ENCODE results near the gene ICA1. TPM values are rescaled to one million over a fixed set of nuclear protein-coding genes. Genes with fewer than 3 reads are reported as not detected.
"Not testable (repeated sequence)": the region's sequence is repeated elsewhere in the genome, so short reads cannot be mapped to it uniquely, and the experiment has no call there.

Gene ICA1
- total and polyA plus RNA-seq, 2 experiments from 2014 or later, result 45.2 to 83.7 TPM

DNA sequence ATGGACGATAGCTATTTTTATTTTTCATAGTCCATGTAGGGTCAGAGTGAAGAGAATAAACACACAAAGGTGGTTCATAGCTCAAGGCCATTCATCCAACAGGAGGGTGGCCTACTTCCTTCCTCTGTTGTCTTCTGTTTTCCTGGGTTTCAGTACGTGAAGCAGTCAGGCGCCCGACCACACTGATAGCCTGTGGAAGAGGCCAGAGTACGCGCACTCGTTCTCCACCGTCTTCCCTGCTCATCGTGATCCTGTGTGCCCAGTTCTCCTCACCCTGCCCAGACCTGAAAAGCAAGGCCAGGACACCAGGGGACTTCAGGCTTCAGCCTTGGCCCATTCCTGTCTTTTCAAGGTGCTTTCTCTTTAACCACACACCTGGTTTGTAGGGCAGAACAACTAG lies 158.7 kb downstream of the ICA1 start:
- H3K9me2 ChIP-seq (ENCODE audit: insufficient read depth), result peaks cover 8% of the 10 kb centered on the region
- Mint-ChIP-seq H3K36me3 (ENCODE audit: low read depth) (0 out of 3 replicates have a peak, but pooled peaks cover 5% of the 10 kb centered on the region), H3K4me3 (no peak overlapping the region), H3K27ac (no peak overlapping the region), H3K27me3 (ENCODE audit: insufficient read depth, low read depth, poor library complexity) (no peaks in the 10 kb centered on the region), H3K4me1 (peaks cover 6% of the 10 kb centered on the region), H3K9me3 (peaks cover 15% of the 10 kb centered on the region)
- H3K27me3 ChIP-seq (ENCODE audit: insufficient read depth), result no peaks in the 10 kb centered on the region
- H3K79me2 ChIP-seq (replicated peaks; ENCODE audit: insufficient read depth), result no peaks in the 10 kb centered on the region
- no peaks in the 10 kb centered on the region for H3K36me3 ChIP-seq (ENCODE audit: insufficient read depth)
- no peak overlapping the region for H3K4me3 ChIP-seq
- DNase-seq (ENCODE audit: low spot score) (no peak), ATAC-seq (no peak)
- H4K20me1 ChIP-seq (replicated peaks; ENCODE audit: insufficient read depth), result no peaks in the 10 kb centered on the region
- no peak overlapping the region for H3K4me2 ChIP-seq
- peaks cover 4% of the 10 kb centered on the region; the same call in 1 of the 2 replicates for H3K4me1 ChIP-seq (ENCODE audit: insufficient read depth)
- no peak for TF ChIP-seq ETS1 (IDR thresholded peaks at IDR 0.05)
- H3F3A ChIP-seq (replicated peaks; ENCODE audit: low read depth), result no peaks in the 10 kb centered on the region
- no peak overlapping the region for H2AFZ ChIP-seq
- no peak overlapping the region for H3K27ac ChIP-seq (ENCODE audit: low read depth)

DNA sequence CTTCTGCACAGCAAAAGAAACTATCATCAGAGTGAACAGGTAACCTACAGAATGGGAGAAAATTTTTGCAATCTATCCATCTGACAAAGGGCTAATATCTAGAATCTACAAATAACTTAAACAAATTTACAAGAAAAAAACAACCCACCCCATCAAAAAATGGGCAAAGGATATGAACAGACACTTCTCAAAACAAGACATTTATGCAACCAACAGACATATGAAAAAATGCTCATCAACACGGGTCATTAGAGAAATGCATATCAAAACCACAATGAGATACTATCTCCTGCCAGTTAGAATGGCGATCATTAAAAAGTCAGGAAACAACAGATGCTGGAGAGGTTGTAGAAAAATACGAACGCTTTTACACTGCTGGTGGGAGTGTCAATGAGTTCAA lies 160.7 kb downstream of the ICA1 start:
- H2AFZ ChIP-seq; H3K4me3 Mint-ChIP-seq; H4K20me1 ChIP-seq (replicated peaks; ENCODE audit: insufficient read depth); H3K4me3 ChIP-seq; H3K4me1 ChIP-seq (ENCODE audit: insufficient read depth); H3K27ac Mint-ChIP-seq; H3F3A ChIP-seq (replicated peaks; ENCODE audit: low read depth); ATAC-seq; H3K4me2 ChIP-seq; H3K27ac ChIP-seq (ENCODE audit: low read depth); H3K4me1 Mint-ChIP-seq; H3K27me3 ChIP-seq (ENCODE audit: insufficient read depth); H3K79me2 ChIP-seq (replicated peaks; ENCODE audit: insufficient read depth); H3K27me3 Mint-ChIP-seq (ENCODE audit: insufficient read depth, low read depth, poor library complexity); H3K9me2 ChIP-seq (ENCODE audit: insufficient read depth); H3K36me3 ChIP-seq (ENCODE audit: insufficient read depth); DNase-seq (ENCODE audit: low spot score): not testable (repeated sequence)
- Mint-ChIP-seq H3K36me3 (ENCODE audit: low read depth) (0 out of 3 replicates have a peak, but pooled peaks cover 10% of the 10 kb centered on the region), H3K9me3 (peaks cover 15% of the 10 kb centered on the region)

DNA sequence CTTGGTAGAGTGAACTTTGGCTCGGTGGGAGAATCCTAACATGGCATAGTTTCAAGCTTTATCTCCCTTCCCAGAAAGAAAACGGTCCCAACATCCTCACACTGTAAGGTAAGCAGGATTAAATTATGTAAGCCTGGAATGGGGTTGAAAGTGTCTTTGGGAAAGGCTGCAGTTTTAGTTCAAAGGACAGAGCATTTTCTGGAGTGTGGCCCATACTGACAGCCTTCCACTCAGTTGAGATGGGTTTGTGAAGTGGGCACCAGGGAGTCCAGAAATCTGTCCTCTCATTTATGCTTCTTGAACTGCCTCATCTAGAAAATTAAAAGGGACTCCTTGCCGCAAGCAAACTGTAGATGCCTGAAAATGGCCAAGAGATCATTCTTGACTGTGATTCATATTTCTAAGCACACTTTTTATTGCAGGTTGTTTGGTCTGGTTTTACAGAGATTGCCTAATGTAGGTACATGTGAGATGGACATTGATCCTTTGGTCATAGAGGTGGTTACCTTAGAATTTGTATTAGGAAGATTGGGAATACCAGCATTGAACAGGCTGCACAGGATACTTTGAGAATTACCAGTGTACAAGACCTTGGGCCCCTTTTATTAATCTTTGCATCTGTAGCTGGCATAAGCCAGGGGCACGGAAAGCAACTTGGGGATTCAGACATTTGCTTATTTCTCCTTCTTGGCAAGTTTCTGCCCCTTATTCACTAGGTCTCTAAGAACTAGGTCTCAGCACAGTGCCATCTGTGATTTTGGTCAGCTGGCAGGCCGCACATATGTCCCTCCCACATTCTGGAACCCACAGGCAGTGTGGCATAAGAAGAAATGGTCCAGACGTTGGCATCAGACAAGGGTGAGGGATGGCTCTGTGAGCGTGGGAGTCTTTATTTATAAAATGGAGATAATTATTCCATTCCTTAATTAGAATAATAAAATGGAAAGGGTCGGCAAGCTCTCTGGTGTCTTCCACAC lies 167.5 kb downstream of the ICA1 start:
- no peak for DNase-seq (ENCODE audit: low spot score)
- H3K27me3 ChIP-seq (ENCODE audit: insufficient read depth), result no peaks in the 10 kb centered on the region
- no peak overlapping the region for H3K27ac ChIP-seq (ENCODE audit: low read depth)
- Mint-ChIP-seq H3K27ac (no peak overlapping the region), H3K4me1 (no peaks in the 10 kb centered on the region), H3K27me3 (ENCODE audit: insufficient read depth, low read depth, poor library complexity) (peaks cover 2% of the 10 kb centered on the region), H3K4me3 (no peak overlapping the region), H3K9me3 (peaks cover 5% of the 10 kb centered on the region), H3K36me3 (ENCODE audit: low read depth) (peaks cover 16% of the 10 kb centered on the region)
- no peaks in the 10 kb centered on the region for H3K79me2 ChIP-seq (replicated peaks; ENCODE audit: insufficient read depth)
- no peak overlapping the region for H3K4me3 ChIP-seq
- no peak overlapping the region for H2AFZ ChIP-seq
- H4K20me1 ChIP-seq (replicated peaks; ENCODE audit: insufficient read depth), result no peaks in the 10 kb centered on the region
- H3K9me2 ChIP-seq (ENCODE audit: insufficient read depth), result peaks cover 2% of the 10 kb centered on the region; the same call in 1 of the 2 replicates
- no peaks in the 10 kb centered on the region for H3K4me1 ChIP-seq (ENCODE audit: insufficient read depth)
- H3K36me3 ChIP-seq (ENCODE audit: insufficient read depth), result no peaks in the 10 kb centered on the region
- H3K4me2 ChIP-seq, result no peak overlapping the region
- H3F3A ChIP-seq (replicated peaks; ENCODE audit: low read depth), result no peaks in the 10 kb centered on the region
- no peak for ATAC-seq
- TF ChIP-seq STAT1 (IDR thresholded peaks at IDR 0.05; ENCODE audit: unreplicated experiment) (no peak), EZH2phosphoT487 (IDR thresholded peaks at IDR 0.05; ENCODE audit: unreplicated experiment) (no peak), JUNB (IDR thresholded peaks at IDR 0.05; ENCODE audit: unreplicated experiment) (no peak), ZNF331 (CRISPR knock-in tag; IDR thresholded peaks at IDR 0.05; ENCODE audit: low read depth) (no peak)
- TF ChIP-seq, protein P1, sequence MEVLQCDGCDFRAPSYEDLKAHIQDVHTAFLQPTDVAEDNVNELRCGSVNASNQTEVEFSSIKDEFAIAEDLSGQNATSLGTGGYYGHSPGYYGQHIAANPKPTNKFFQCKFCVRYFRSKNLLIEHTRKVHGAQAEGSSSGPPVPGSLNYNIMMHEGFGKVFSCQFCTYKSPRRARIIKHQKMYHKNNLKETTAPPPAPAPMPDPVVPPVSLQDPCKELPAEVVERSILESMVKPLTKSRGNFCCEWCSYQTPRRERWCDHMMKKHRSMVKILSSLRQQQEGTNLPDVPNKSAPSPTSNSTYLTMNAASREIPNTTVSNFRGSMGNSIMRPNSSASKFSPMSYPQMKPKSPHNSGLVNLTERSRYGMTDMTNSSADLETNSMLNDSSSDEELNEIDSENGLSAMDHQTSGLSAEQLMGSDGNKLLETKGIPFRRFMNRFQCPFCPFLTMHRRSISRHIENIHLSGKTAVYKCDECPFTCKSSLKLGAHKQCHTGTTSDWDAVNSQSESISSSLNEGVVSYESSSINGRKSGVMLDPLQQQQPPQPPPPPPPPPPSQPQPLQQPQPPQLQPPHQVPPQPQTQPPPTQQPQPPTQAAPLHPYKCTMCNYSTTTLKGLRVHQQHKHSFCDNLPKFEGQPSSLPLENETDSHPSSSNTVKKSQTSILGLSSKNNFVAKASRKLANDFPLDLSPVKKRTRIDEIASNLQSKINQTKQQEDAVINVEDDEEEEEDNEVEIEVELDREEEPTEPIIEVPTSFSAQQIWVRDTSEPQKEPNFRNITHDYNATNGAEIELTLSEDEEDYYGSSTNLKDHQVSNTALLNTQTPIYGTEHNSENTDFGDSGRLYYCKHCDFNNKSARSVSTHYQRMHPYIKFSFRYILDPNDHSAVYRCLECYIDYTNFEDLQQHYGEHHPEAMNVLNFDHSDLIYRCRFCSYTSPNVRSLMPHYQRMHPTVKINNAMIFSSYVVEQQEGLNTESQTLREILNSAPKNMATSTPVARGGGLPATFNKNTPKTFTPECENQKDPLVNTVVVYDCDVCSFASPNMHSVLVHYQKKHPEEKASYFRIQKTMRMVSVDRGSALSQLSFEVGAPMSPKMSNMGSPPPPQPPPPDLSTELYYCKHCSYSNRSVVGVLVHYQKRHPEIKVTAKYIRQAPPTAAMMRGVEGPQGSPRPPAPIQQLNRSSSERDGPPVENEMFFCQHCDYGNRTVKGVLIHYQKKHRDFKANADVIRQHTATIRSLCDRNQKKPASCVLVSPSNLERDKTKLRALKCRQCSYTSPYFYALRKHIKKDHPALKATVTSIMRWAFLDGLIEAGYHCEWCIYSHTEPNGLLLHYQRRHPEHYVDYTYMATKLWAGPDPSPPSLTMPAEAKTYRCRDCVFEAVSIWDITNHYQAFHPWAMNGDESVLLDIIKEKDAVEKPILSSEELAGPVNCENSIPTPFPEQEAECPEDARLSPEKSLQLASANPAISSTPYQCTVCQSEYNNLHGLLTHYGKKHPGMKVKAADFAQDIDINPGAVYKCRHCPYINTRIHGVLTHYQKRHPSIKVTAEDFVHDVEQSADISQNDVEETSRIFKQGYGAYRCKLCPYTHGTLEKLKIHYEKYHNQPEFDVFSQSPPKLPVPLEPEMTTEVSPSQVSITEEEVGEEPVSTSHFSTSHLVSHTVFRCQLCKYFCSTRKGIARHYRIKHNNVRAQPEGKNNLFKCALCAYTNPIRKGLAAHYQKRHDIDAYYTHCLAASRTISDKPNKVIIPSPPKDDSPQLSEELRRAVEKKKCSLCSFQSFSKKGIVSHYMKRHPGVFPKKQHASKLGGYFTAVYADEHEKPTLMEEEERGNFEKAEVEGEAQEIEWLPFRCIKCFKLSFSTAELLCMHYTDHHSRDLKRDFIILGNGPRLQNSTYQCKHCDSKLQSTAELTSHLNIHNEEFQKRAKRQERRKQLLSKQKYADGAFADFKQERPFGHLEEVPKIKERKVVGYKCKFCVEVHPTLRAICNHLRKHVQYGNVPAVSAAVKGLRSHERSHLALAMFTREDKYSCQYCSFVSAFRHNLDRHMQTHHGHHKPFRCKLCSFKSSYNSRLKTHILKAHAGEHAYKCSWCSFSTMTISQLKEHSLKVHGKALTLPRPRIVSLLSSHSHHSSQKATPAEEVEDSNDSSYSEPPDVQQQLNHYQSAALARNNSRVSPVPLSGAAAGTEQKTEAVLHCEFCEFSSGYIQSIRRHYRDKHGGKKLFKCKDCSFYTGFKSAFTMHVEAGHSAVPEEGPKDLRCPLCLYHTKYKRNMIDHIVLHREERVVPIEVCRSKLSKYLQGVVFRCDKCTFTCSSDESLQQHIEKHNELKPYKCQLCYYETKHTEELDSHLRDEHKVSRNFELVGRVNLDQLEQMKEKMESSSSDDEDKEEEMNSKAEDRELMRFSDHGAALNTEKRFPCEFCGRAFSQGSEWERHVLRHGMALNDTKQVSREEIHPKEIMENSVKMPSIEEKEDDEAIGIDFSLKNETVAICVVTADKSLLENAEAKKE (CRISPR knock-in tag; IDR thresholded peaks at IDR 0.05), result no peak
